K562 (cell line): Measurements from ENCODE around the gene SAMD8. TPM values are rescaled to one million over a fixed set of nuclear protein-coding genes. Genes with fewer than 3 reads are reported as not detected.

Experiments used
- ATAC-seq: fragments of 200-7000 bp; cut with Tn5 transposase; 3 replicates; pipeline ENCODE4 v1.9.1; 2020; ENCODE audit warnings: moderate library complexity
- BruUV-seq: library from RNA; stranded (reverse); fragments of 400-500 nt; replicated peaks from 2 replicates; lab custom pipeline; 2021; lab: Mats Ljungman, UMichigan
- CTCF ChIA-PET: fragments of 300-600 bp; formaldehyde crosslinking; extraction: SDS; loops from one replicate; lab custom pipeline; 2021; ENCODE audit warnings: low intra/inter-chr PET ratio; lab: Yijun Ruan, JAX
- POLR2A ChIA-PET: fragments of 300-600, 350-650 bp; sonication (Branson Sonifier 250); formaldehyde crosslinking; extraction: SDS; loops from one replicate; lab custom pipeline; 2021; ENCODE audit warnings: antibody characterized with exemption, inconsistent platforms; lab: Yijun Ruan, JAX
- DNase-seq, 4 experiments: peaks; one replicate each; pipeline versions ENCODE4 v3.0.0 to v3.0.0-alpha.2; 2011 to 2018; ENCODE audit warnings: low spot score in 3 of 4, mixed read lengths in 3 of 4; ENCODE audit errors: extremely low read depth in 1 of 4
- FAIRE-seq: peaks from 2 replicates; lab custom pipeline; 2011; peaks lifted over from hg19 to GRCh38; lab: Jason Lieb, UNC
- H2AFZ ChIP-seq: 2 replicates; pipeline ENCODE4 v1.6.0; 2011; ENCODE audit warnings: low read depth, low read length, control low read depth, inconsistent platforms
- H3K27ac ChIP-seq: fragments of 200-600 bp; 3 replicates; pipeline ENCODE4 v1.8.0; 2011; ENCODE audit warnings: low read depth, mild to moderate bottlenecking, control low read depth, inconsistent platforms, low read length, moderate library complexity, mixed read lengths; ENCODE audit errors: extremely low read depth
- H3K27me3 ChIP-seq, 2 experiments: fragments of 300-600 bp in 1 of 2; 2 replicates in 1 of 2; 3 replicates in 1 of 2; pipeline versions ENCODE4 v1.6.0 to v1.8.0; 2011; ENCODE audit warnings: inconsistent platforms in 2 of 2, low read length in 2 of 2, mild to moderate bottlenecking in 1 of 2, mixed read lengths in 1 of 2, moderate library complexity in 1 of 2; ENCODE audit not compliant: control insufficient read depth in 2 of 2, insufficient read depth in 2 of 2
- H3K36me3 ChIP-seq: fragments of 300-600 bp; 3 replicates; pipeline ENCODE4 v1.8.0; 2011; ENCODE audit warnings: mild to moderate bottlenecking, low read length, inconsistent platforms; ENCODE audit not compliant: control insufficient read depth, insufficient read depth
- H3K4me1 ChIP-seq, 2 experiments: fragments of 200-600 bp in 1 of 2; replicated peaks in 1 of 2; 2 replicates in 1 of 2; 3 replicates in 1 of 2; pipeline versions ENCODE4 v1.5.1 to v1.8.0; 2011; ENCODE audit warnings: inconsistent platforms in 2 of 2, low read length in 2 of 2, mild to moderate bottlenecking in 1 of 2, mixed read lengths in 1 of 2, moderate library complexity in 1 of 2; ENCODE audit not compliant: control insufficient read depth in 2 of 2, insufficient read depth in 2 of 2
- H3K4me2 ChIP-seq: 2 replicates; pipeline ENCODE4 v1.6.1; 2011; ENCODE audit warnings: low read length, control low read depth, inconsistent platforms, mixed read lengths; ENCODE audit not compliant: insufficient read depth
- H3K4me3 ChIP-seq: fragments of 200-600 bp; sonication (generic), shearing (Covaris generic); 2 replicates; pipeline ENCODE4 v1.5.1; 2016; ENCODE audit warnings: control low read depth, inconsistent platforms
- H3K79me2 ChIP-seq: fragments of 200-600 bp; 3 replicates; pipeline ENCODE4 v1.8.0; 2011; ENCODE audit warnings: low read length, inconsistent platforms; ENCODE audit not compliant: control insufficient read depth, insufficient read depth
- H3K9ac ChIP-seq, 2 experiments: 2 replicates each; pipeline versions ENCODE4 v1.6.0 to v1.6.1; 2011; ENCODE audit warnings: low read depth in 2 of 2, low read length in 2 of 2, control low read depth in 1 of 2, inconsistent platforms in 1 of 2, mild to moderate bottlenecking in 1 of 2, mixed read lengths in 1 of 2; ENCODE audit not compliant: insufficient read depth in 1 of 2
- H3K9me1 ChIP-seq: one replicate; pipeline ENCODE4 v1.6.0; 2011; ENCODE audit warnings: inconsistent platforms, mild to moderate bottlenecking, low read length, moderate library complexity; ENCODE audit not compliant: control insufficient read depth, insufficient read depth
- H3K9me3 ChIP-seq: replicated peaks from 2 replicates; pipeline ENCODE4 v1.5.1; 2011; ENCODE audit warnings: low read depth, low read length, inconsistent platforms; ENCODE audit not compliant: control insufficient read depth, insufficient read depth
- H4K20me1 ChIP-seq: replicated peaks from 2 replicates; pipeline ENCODE4 v1.6.1; 2011; ENCODE audit warnings: low read length, inconsistent platforms, mixed read lengths; ENCODE audit not compliant: control insufficient read depth, insufficient read depth
- EP300 ChIP-seq: IDR thresholded peaks from 2 replicates; pipeline ENCODE4 v1.6.1; 2012; ENCODE audit warnings: low read length, improper control_type of control experiment
- SIX5 ChIP-seq, 2 experiments: IDR thresholded peaks; 2 replicates each; pipeline ENCODE4 v1.6.1; 2011; ENCODE audit warnings: low read length in 2 of 2, borderline replicate concordance in 1 of 2, low read depth in 1 of 2, mild to moderate bottlenecking in 1 of 2, moderate library complexity in 1 of 2; ENCODE audit not compliant: insufficient read depth in 1 of 2
- TGIF2 ChIP-seq: sonication (generic); formaldehyde crosslinking; IDR thresholded peaks from 2 replicates; pipeline ENCODE4 v1.8.1; 2022; ENCODE audit warnings: mild to moderate bottlenecking, missing genetic modification reagents, moderate library complexity
- ZNF592 ChIP-seq: fragments of 450-650 bp; IDR thresholded peaks from 2 replicates; pipeline ENCODE4 v1.6.1; 2017; ENCODE audit warnings: antibody characterized with exemption, mild to moderate bottlenecking
- WGBS: fragments of 100-300 bp; shearing (Covaris generic); methylation state at CpG from one replicate; pipeline ENCODE4 v1.1.6; 2016; ENCODE audit warnings: low coverage, mixed read lengths; ENCODE audit not compliant: insufficient coverage; ENCODE audit errors: missing lambda C conversion rate; 5-methylcytosine and 5-hydroxymethylcytosine counted together
- in situ Hi-C: fragments of 300-500 bp; cut with MboI; formaldehyde crosslinking; loops from 4 replicates; pipeline ENCODE4 v1.15.0; 2018; ENCODE audit warnings: inconsistent platforms, mixed read lengths
- intact Hi-C: fragments of 100-400 bp; cut with micrococcal nuclease; formaldehyde crosslinking; loops from 2 replicates; pipeline ENCODE4 v1.14.2; 2022
- polyA plus RNA-seq, 8 experiments: library from polyadenylated mRNA; depleted of rRNA in 4 of 8; stranded (reverse) in 5 of 8; unstranded in 3 of 8; fragments of >200 nt; fragmentation: Nextera tagmentation in 2 of 8; fragmentation: Illumina TruSeq in 1 of 8; extraction: Ambion mirVana in 2 of 8; extraction: Trizol in 1 of 8; gene quantifications; 2 replicates each; pipeline versions ENCODE4 v1.2.1 to v1.2.3, GENCODE V29; 2011 to 2014; ENCODE audit warnings: inconsistent platforms in 1 of 8, missing spikeins in 1 of 8
- total RNA-seq, 7 experiments: library from RNA; depleted of rRNA in 6 of 7; stranded (reverse); fragments of >200 nt in 6 of 7; fragmentation: Illumina TruSeq in 2 of 7; extraction: Trizol in 2 of 7; gene quantifications; 2 replicates each; pipeline versions ENCODE4 v1.2.1 to v1.2.3, GENCODE V29; 2011 to 2021; ENCODE audit warnings: low replicate concordance in 1 of 7
- TF ChIP-seq, protein P1 (sequence below): fragments of 200-600 bp; sonication (generic); IDR thresholded peaks from one replicate; pipeline ENCODE4 v1.6.1; 2012; ENCODE audit warnings: mild to moderate bottlenecking, low read depth, low read length, inconsistent platforms

SAMD8 gene
- total and polyA plus RNA-seq, 9 of the 15 experiments (the other 6 are each of a cell fraction or from before 2014, with no cell fraction given) = 2.7 to 16.1 (median 6.2) TPM

- CTCF ChIA-PET = no interaction called here
- Histone ChIP-seq H2AFZ (no peak overlapping the region), H3K4me2 (no peak overlapping the region), H3K36me3 (peaks cover 15% of the 10 kb centered on the region), H3K4me3 (no peak overlapping the region), H3K79me2 (no peaks in the 10 kb centered on the region), H3K9me3 (no peaks in the 10 kb centered on the region), H3K9ac (no peak overlapping the region), H3K4me1 (peaks cover 0 to 5% of the 10 kb centered on the region in 2 experiments; a peak in 2 of 5 replicates), H3K9me1 (no peaks in the 10 kb centered on the region), H3K27me3 (no peaks in the 10 kb centered on the region), H3K27ac (no peak overlapping the region), H4K20me1 (no peaks in the 10 kb centered on the region)
- FAIRE-seq (no peak), DNase-seq (no peak), ATAC-seq (no peak)
- intact Hi-C loops (no loop called here), in situ Hi-C loops (no loop called here)
- no TSS peak for BruUV-seq
- POLR2A ChIA-PET = no interaction called here
- 61% methylated on average over 6 of the region's 6 CpGs for WGBS
- TF ChIP-seq, protein P1, sequence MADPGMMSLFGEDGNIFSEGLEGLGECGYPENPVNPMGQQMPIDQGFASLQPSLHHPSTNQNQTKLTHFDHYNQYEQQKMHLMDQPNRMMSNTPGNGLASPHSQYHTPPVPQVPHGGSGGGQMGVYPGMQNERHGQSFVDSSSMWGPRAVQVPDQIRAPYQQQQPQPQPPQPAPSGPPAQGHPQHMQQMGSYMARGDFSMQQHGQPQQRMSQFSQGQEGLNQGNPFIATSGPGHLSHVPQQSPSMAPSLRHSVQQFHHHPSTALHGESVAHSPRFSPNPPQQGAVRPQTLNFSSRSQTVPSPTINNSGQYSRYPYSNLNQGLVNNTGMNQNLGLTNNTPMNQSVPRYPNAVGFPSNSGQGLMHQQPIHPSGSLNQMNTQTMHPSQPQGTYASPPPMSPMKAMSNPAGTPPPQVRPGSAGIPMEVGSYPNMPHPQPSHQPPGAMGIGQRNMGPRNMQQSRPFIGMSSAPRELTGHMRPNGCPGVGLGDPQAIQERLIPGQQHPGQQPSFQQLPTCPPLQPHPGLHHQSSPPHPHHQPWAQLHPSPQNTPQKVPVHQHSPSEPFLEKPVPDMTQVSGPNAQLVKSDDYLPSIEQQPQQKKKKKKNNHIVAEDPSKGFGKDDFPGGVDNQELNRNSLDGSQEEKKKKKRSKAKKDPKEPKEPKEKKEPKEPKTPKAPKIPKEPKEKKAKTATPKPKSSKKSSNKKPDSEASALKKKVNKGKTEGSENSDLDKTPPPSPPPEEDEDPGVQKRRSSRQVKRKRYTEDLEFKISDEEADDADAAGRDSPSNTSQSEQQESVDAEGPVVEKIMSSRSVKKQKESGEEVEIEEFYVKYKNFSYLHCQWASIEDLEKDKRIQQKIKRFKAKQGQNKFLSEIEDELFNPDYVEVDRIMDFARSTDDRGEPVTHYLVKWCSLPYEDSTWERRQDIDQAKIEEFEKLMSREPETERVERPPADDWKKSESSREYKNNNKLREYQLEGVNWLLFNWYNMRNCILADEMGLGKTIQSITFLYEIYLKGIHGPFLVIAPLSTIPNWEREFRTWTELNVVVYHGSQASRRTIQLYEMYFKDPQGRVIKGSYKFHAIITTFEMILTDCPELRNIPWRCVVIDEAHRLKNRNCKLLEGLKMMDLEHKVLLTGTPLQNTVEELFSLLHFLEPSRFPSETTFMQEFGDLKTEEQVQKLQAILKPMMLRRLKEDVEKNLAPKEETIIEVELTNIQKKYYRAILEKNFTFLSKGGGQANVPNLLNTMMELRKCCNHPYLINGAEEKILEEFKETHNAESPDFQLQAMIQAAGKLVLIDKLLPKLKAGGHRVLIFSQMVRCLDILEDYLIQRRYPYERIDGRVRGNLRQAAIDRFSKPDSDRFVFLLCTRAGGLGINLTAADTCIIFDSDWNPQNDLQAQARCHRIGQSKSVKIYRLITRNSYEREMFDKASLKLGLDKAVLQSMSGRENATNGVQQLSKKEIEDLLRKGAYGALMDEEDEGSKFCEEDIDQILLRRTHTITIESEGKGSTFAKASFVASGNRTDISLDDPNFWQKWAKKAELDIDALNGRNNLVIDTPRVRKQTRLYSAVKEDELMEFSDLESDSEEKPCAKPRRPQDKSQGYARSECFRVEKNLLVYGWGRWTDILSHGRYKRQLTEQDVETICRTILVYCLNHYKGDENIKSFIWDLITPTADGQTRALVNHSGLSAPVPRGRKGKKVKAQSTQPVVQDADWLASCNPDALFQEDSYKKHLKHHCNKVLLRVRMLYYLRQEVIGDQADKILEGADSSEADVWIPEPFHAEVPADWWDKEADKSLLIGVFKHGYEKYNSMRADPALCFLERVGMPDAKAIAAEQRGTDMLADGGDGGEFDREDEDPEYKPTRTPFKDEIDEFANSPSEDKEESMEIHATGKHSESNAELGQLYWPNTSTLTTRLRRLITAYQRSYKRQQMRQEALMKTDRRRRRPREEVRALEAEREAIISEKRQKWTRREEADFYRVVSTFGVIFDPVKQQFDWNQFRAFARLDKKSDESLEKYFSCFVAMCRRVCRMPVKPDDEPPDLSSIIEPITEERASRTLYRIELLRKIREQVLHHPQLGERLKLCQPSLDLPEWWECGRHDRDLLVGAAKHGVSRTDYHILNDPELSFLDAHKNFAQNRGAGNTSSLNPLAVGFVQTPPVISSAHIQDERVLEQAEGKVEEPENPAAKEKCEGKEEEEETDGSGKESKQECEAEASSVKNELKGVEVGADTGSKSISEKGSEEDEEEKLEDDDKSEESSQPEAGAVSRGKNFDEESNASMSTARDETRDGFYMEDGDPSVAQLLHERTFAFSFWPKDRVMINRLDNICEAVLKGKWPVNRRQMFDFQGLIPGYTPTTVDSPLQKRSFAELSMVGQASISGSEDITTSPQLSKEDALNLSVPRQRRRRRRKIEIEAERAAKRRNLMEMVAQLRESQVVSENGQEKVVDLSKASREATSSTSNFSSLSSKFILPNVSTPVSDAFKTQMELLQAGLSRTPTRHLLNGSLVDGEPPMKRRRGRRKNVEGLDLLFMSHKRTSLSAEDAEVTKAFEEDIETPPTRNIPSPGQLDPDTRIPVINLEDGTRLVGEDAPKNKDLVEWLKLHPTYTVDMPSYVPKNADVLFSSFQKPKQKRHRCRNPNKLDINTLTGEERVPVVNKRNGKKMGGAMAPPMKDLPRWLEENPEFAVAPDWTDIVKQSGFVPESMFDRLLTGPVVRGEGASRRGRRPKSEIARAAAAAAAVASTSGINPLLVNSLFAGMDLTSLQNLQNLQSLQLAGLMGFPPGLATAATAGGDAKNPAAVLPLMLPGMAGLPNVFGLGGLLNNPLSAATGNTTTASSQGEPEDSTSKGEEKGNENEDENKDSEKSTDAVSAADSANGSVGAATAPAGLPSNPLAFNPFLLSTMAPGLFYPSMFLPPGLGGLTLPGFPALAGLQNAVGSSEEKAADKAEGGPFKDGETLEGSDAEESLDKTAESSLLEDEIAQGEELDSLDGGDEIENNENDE = no peak
- TF ChIP-seq EP300 (no peak), SIX5 (IDR thresholded peaks at IDR 0.05; ENCODE audit: borderline replicate concordance in 1 of 2, insufficient read depth in 1 of 2, low read depth in 1 of 2, low read length in 2 of 2) (no peak), ZNF592 (no peak), TGIF2 (CRISPR knock-in tag) (no peak)
Measured at GRCh38 chr10:75176046-75176445, 64.6 kb downstream of the SAMD8 start.
